Natural killer cell (primary cell): ENCODE results near the gene TRHDE. TPM values are rescaled to one million over a fixed set of nuclear protein-coding genes. Genes with fewer than 3 reads are reported as not detected.

Experiments used
- ATAC-seq, 3 donors: fragments of 150-1000 bp in 2 of 3; fragments of 200-7000 bp in 1 of 3; cut with Tn5 transposase; 1 replicate in 1 of 3; 2 replicates in 2 of 3; pipeline ENCODE4 v1.10.0; 2021; ENCODE audit warnings: mild to moderate bottlenecking in 2 of 3, moderate library complexity in 2 of 3
- DNase-seq, 2 donors: peaks; one replicate each; pipeline versions ENCODE4 v3.0.0 to v3.0.0-alpha.2; 2013 to 2021; ENCODE audit warnings: mixed read lengths in 1 of 2
- H3K27ac ChIP-seq: one replicate; pipeline ENCODE4 v1.5.1; 2013; ENCODE audit warnings: mild to moderate bottlenecking, low read length
- H3K27me3 ChIP-seq: one replicate; pipeline ENCODE4 v1.6.1; 2013; ENCODE audit warnings: low read length; ENCODE audit not compliant: control insufficient read depth, insufficient read depth
- H3K36me3 ChIP-seq: one replicate; pipeline ENCODE4 v1.6.1; 2013; ENCODE audit warnings: low read length; ENCODE audit not compliant: control insufficient read depth, insufficient read depth
- H3K4me1 ChIP-seq: one replicate; pipeline ENCODE4 v1.6.1; 2013; ENCODE audit warnings: low read length; ENCODE audit not compliant: control insufficient read depth, insufficient read depth
- H3K4me3 ChIP-seq: one replicate; pipeline ENCODE4 v1.5.1; 2013; ENCODE audit warnings: low read length
- H3K9me3 ChIP-seq: one replicate; pipeline ENCODE4 v1.6.1; 2013; ENCODE audit warnings: low read length; ENCODE audit not compliant: control insufficient read depth, insufficient read depth
- H3K27ac Mint-ChIP-seq, 2 donors: one replicate each; pipeline ENCODE4 v1.8.0; 2022; ENCODE audit warnings: mild to moderate bottlenecking in 2 of 2, mixed read lengths in 2 of 2, moderate library complexity in 1 of 2
- H3K27me3 Mint-ChIP-seq, 2 donors: one replicate each; pipeline ENCODE4 v1.8.0; 2022; ENCODE audit warnings: low read depth in 2 of 2, mixed read lengths in 2 of 2
- H3K36me3 Mint-ChIP-seq: one replicate; pipeline ENCODE4 v1.8.0; 2022; ENCODE audit warnings: mixed read lengths
- H3K4me1 Mint-ChIP-seq, 2 donors: one replicate each; pipeline ENCODE4 v1.8.0; 2022; ENCODE audit warnings: mixed read lengths in 2 of 2
- H3K4me3 Mint-ChIP-seq: one replicate; pipeline ENCODE4 v1.8.0; 2022; ENCODE audit warnings: mild to moderate bottlenecking, moderate library complexity, mixed read lengths
- H3K9me3 Mint-ChIP-seq, 2 donors: one replicate each; pipeline ENCODE4 v1.8.0; 2022; ENCODE audit warnings: mixed read lengths in 2 of 2
- CTCF ChIP-seq: fragments of 200-600 bp; IDR thresholded peaks from one replicate; pipeline ENCODE4 v1.8.0; 2022; ENCODE audit warnings: antibody characterized with exemption
- WGBS: methylation state at CpG from one replicate; pipeline ENCODE4 v1.1.7; 2013; ENCODE audit warnings: missing lambda C conversion rate; ENCODE audit not compliant: insufficient coverage; 5-methylcytosine and 5-hydroxymethylcytosine counted together
- intact Hi-C: fragments of 100-400 bp; cut with micrococcal nuclease; formaldehyde crosslinking; loops from one replicate; pipeline ENCODE4 v1.14.2; 2022
- total RNA-seq, 4 donors: library from RNA; stranded (reverse); fragments of 120-200 nt in 1 of 4; gene quantifications; one replicate each; pipeline versions ENCODE4 v1.2.3 to v1.2.4, GENCODE V29; 2013 to 2022

The TRHDE gene
- total RNA-seq, 3 donors from 2014 or later (not counting 1 experiment from before 2014, with no cell fraction given), result 0.33 TPM; not detected in 2

GRCh38 chr12:72291175-72291574, 19.0 kb downstream of the TRHDE start:
- Mint-ChIP-seq H3K27me3 (no peaks in the 10 kb centered on the region), H3K27ac (no peak overlapping the region), H3K4me3 (no peak overlapping the region), H3K4me1 (no peaks in the 10 kb centered on the region), H3K36me3 (no peaks in the 10 kb centered on the region), H3K9me3 (peaks cover 4 to 8% of the 10 kb centered on the region in 2 donors)
- DNase-seq (no peak), ATAC-seq (no peak)
- Histone ChIP-seq H3K4me3 (no peak overlapping the region), H3K27me3 (no peaks in the 10 kb centered on the region), H3K27ac (no peak overlapping the region), H3K4me1 (no peaks in the 10 kb centered on the region), H3K9me3 (peaks cover 4% of the 10 kb centered on the region), H3K36me3 (no peaks in the 10 kb centered on the region)
- no peak for TF ChIP-seq CTCF
- WGBS, result 88% methylated on average over 4 of the region's 5 CpGs
- intact Hi-C loops, result no loop called here

- Histone ChIP-seq H3K36me3 (no peaks in the 10 kb centered on the region), H3K27me3 (no peaks in the 10 kb centered on the region), H3K4me3 (no peak overlapping the region), H3K27ac (no peak overlapping the region), H3K4me1 (no peaks in the 10 kb centered on the region), H3K9me3 (peaks cover 4% of the 10 kb centered on the region)
- intact Hi-C loops, result no loop called here
- Mint-ChIP-seq H3K27ac (no peak overlapping the region), H3K4me1 (no peaks in the 10 kb centered on the region), H3K4me3 (no peak overlapping the region), H3K9me3 (peaks cover 13 to 18% of the 10 kb centered on the region in 2 donors), H3K36me3 (no peaks in the 10 kb centered on the region), H3K27me3 (no peaks in the 10 kb centered on the region)
- WGBS, result 82% methylated on average over 6 of the region's 6 CpGs
- DNase-seq, result no peak
- no peak for ATAC-seq
- no peak for TF ChIP-seq CTCF
Observed at GRCh38 chr12:72293701-72294100, 21.5 kb downstream of the TRHDE start.

GRCh38 chr12:72295101-72295500, 22.9 kb downstream of the TRHDE start:
- ATAC-seq (no peak), DNase-seq (no peak)
- Histone ChIP-seq H3K9me3 (peaks cover 4% of the 10 kb centered on the region), H3K36me3 (no peaks in the 10 kb centered on the region), H3K27ac (no peak overlapping the region), H3K4me3 (no peak overlapping the region), H3K27me3 (no peaks in the 10 kb centered on the region), H3K4me1 (no peaks in the 10 kb centered on the region)
- Mint-ChIP-seq H3K27ac (no peak overlapping the region), H3K36me3 (no peaks in the 10 kb centered on the region), H3K4me1 (no peaks in the 10 kb centered on the region), H3K9me3 (peaks cover 13 to 15% of the 10 kb centered on the region in 2 donors), H3K27me3 (no peaks in the 10 kb centered on the region), H3K4me3 (no peak overlapping the region)
- intact Hi-C loops, result no loop called here
- WGBS, result 79% methylated on average over 8 of the region's 8 CpGs
- no peak for TF ChIP-seq CTCF

GRCh38 chr12:72295744-72296143, 23.6 kb downstream of the TRHDE start:
- intact Hi-C loops, result no loop called here
- no peak for DNase-seq
- Mint-ChIP-seq H3K36me3 (no peaks in the 10 kb centered on the region), H3K4me3 (no peak overlapping the region), H3K9me3 (peaks cover 13 to 15% of the 10 kb centered on the region in 2 donors), H3K27ac (no peak overlapping the region), H3K4me1 (no peaks in the 10 kb centered on the region), H3K27me3 (no peaks in the 10 kb centered on the region)
- Histone ChIP-seq H3K9me3 (peaks cover 4% of the 10 kb centered on the region), H3K27ac (no peak overlapping the region), H3K27me3 (no peaks in the 10 kb centered on the region), H3K4me3 (no peak overlapping the region), H3K36me3 (no peaks in the 10 kb centered on the region), H3K4me1 (no peaks in the 10 kb centered on the region)
- no peak for TF ChIP-seq CTCF
- no peak for ATAC-seq
- WGBS, result no CpG with 5 or more reads among the region's 2 CpGs
